HG02938 (cell line): ENCODE measurements around the gene CGB1.
"Not testable (repeated sequence)": the region's sequence is repeated elsewhere in the genome, so short reads cannot be mapped to it uniquely, and the experiment has no call there.

Experiments
- ATAC-seq: cut with Tn5 transposase; IDR thresholded peaks from one replicate; pipeline ENCODE4 v1.9.1; 2021; ENCODE audit warnings: mild to moderate bottlenecking, moderate library complexity; ENCODE audit not compliant: unreplicated experiment

Gene CGB1

GRCh38 chr19:49058562-49058961 is 21.9 kb upstream of the CGB1 start:
- ATAC-seq: no peak

- no peak for ATAC-seq
Observed at GRCh38 chr19:49057636-49058234, 21.0 kb upstream of the CGB1 start, which contains the start of gene CGB7. Gene CGB7, minus strand, starts transcription at chr19:49057749. Its CDS starts 2,374 bp downstream, at chr19:49055375.

- ATAC-seq: not testable (repeated sequence)
Observed at GRCh38 chr19:49056902-49057596, 20.4 kb upstream of the CGB1 start.

- no peak for ATAC-seq
Observed at GRCh38 chr19:49056101-49056901, 19.6 kb upstream of the CGB1 start.

- ATAC-seq: not testable (repeated sequence)
Observed at GRCh38 chr19:49050376-49051033, 13.8 kb upstream of the CGB1 start.

GRCh38 chr19:49049834-49050233 is 13.1 kb upstream of the CGB1 start:
- not testable (repeated sequence) for ATAC-seq

- ATAC-seq: not testable (repeated sequence)
Observed at GRCh38 chr19:49049011-49049410, 12.3 kb upstream of the CGB1 start, which contains the start of gene CGB8. Gene CGB8, minus strand, starts transcription at chr19:49049111. Its CDS starts 372 bp downstream, at chr19:49048739.

- not testable (repeated sequence) for ATAC-seq
Observed at GRCh38 chr19:49043548-49043947, 6.9 kb upstream of the CGB1 start, which contains the start of gene CGB5. Gene CGB5, plus strand, starts transcription at chr19:49043848. Its CDS starts 362 bp downstream, at chr19:49044210.

GRCh38 chr19:49042666-49043065 is 6.0 kb upstream of the CGB1 start:
- ATAC-seq: not testable (repeated sequence)

- ATAC-seq: no peak
Observed at GRCh38 chr19:49042177-49042576, 5.5 kb upstream of the CGB1 start.

- ATAC-seq: not testable (repeated sequence)
Observed at GRCh38 chr19:49039736-49040135, 3.0 kb upstream of the CGB1 start.

- not testable (repeated sequence) for ATAC-seq
Observed at GRCh38 chr19:49038557-49039276, 2.0 kb upstream of the CGB1 start.

- ATAC-seq: not testable (repeated sequence)
Observed at GRCh38 chr19:49038111-49038510, 1.4 kb upstream of the CGB1 start.

- ATAC-seq: not testable (repeated sequence)
Observed at GRCh38 chr19:49031642-49032301, 4.9 kb downstream of the CGB1 start, which contains the start of gene CGB2. Gene CGB2, plus strand, starts transcription at chr19:49031890. Its CDS starts 206 bp downstream, at chr19:49032096.

GRCh38 chr19:49030323-49030722 is 6.4 kb downstream of the CGB1 start:
- ATAC-seq: not testable (repeated sequence)

- ATAC-seq: not testable (repeated sequence)
Observed at GRCh38 chr19:49029749-49030148, 6.9 kb downstream of the CGB1 start.

- not testable (repeated sequence) for ATAC-seq
Observed at GRCh38 chr19:49028686-49029085, 8.0 kb downstream of the CGB1 start.

- ATAC-seq: not testable (repeated sequence)
Observed at GRCh38 chr19:49025599-49025998, 11.1 kb downstream of the CGB1 start.

- ATAC-seq: not testable (repeated sequence)
Observed at GRCh38 chr19:49025088-49025487, 11.6 kb downstream of the CGB1 start.
